Activated effector memory CD4-positive, alpha-beta T cell treated with anti-CD3 and anti-CD28 coated beads, Interleukin-2, amount 50 U/mL, for 16 hours (primary cell): ENCODE data around the gene CACNA1A.

Experiments used
- DNase-seq: peaks from one replicate; pipeline ENCODE4 v3.0.0-alpha.2; 2020

Gene CACNA1A

DNA sequence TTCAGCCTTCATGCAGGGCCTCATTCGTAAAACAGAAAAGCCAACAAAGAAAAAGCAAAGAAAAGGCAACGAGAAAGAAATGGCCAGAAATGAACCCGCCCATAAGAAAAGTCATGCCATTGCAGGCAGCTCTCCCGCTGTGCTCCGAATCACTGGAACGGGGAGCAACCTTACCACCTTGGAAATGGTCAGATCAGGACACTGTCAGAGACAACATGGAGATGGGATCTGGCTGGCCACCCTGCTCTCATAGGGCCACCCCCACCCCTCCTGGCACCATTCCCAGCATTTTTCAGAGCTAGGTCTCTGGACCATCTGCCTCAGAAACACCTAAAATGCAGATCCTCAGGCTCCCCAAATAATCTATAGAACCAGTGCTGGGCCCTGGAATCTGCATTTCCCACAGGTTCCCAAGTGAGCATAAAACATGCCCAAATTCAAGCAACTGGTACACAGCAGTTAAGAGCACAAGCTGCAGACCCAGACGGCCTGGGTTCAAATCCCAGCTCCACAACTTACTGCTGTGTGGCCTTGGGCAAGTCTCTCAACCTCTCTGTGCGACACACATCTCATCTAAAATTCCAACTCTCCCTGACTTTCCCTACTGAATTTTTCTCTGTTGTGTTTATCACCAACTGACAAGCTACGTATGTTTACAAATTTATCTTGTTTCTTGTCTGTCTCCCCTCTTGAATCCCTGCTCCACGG, 204.5 kb downstream of the CACNA1A start:
- DNase-seq, result no peak

GRCh38 chr19:13300421-13301030, 205.8 kb downstream of the CACNA1A start:
- DNase-seq, result no peak

GRCh38 chr19:13299838-13300237, 206.4 kb downstream of the CACNA1A start:
- DNase-seq, result no peak

DNA sequence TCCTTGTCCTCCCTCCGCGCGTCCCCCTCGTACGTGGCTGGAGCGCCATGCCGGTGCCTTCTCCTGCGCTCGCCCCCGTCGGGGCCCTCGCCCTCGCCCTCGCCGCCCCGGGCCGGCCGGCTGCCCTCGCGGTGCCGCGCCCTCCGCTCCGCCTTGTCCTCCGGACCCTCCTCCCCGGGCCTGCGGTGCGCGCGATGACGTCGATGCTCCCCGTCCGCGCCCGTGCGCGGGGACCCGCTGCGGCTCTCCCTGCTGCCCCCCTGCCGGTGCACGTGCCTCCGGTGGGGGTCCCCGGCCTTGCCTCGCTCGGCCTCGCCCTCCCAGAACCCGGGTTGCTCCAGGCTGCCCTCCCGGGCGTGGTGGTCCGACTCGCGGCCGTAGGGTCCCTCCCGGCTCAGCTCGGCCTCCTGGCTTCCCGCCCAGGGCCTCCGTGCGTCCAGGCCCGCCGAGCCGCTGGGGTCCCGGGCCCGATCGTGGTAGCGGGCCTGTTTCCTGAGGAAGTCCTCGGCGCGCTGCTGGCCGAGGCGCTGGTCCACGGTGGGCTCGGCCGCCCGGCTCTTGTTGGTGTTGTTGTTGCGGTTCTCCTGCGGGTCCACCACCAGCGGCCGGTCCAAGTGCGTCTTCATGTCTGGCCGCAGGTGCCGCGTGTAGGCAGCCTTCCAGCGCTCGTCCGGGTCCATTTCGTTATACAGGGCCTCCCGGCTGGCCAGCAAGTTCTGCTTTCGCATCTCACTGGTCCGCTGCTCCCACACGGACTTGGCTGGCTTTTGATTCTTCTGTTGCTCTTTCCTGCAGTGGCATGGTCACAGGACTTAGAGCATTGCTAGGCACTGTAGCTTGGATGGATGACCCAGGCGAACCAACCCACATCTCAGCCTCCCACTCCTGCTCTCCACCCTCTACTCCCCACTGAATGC, 207.5 kb downstream of the CACNA1A start:
- no peak for DNase-seq

DNA sequence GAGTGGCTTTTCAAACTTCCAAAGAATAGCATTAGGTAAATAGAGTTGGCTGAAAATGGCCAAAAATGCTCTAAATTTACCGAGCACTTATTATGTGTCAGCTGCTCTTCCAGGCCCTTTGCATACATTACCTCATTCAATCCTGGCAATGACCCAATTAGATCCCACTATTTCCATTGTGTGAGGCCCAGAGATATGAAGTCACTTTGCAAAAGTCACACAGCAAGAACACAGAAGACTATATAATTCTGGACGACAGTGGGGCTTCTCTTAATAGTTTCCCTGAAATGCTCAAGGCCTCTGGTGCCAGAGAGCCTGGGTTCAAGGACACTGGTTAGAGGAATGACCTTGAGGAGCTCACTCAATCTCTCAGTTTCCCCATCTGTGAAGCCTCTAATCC, 209.3 kb downstream of the CACNA1A start:
- DNase-seq, result no peak

- no peak for DNase-seq
Measured at GRCh38 chr19:13294812-13295567, 211.3 kb downstream of the CACNA1A start.

GRCh38 chr19:13291913-13292312, 214.4 kb downstream of the CACNA1A start:
- DNase-seq, result no peak

GRCh38 chr19:13290741-13291140, 215.5 kb downstream of the CACNA1A start:
- no peak for DNase-seq

- DNase-seq, result no peak
Measured at GRCh38 chr19:13289295-13289694, 217.0 kb downstream of the CACNA1A start.

GRCh38 chr19:13286195-13286985, 219.9 kb downstream of the CACNA1A start:
- DNase-seq, result no peak

DNA sequence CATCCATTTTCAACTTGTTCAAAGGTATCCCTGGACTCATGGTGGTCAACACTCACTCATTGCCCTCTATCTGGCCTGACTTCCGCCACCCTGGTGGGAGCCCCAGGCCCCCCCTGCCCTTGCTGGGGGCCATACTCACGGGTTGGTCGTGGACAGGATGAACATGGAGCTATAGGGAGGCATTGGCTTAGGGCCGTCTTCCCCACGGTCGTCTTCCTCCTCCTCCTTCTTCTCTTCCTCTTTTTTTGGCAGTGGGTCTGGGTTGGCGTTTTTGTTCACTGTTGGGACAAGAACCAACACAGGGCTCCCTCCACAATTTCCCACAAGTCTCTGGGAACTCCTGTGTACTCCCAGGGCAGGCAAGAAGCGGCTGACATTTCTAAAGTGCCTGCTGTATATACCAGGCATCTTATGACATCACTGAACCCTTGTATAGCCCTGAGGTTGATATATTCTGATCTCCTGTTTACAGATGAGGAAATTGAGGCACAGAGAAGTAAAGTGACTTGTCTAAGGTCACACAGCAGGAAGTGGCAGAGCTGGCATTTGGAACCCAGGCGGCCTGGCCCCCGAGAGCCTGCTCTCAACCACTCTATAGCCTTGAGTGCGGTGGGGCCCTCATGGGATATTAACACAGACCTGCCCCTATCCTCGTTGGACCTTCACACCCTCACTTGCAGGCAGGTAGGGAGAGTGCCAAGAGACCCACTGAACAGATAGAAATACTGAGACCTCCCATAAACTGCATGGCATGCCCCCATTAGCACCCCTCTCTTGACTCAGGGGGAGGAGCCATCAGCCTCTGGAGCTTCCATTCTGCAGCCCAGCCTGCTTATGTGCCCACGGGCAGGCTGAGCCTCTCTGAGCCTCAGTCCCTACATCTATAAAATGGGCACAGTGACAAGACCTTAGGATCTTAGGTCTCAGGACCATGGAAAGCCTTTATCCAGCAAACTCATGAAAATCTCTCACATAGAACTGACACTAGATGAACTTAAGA, 221.1 kb downstream of the CACNA1A start:
- no peak for DNase-seq

GRCh38 chr19:13283871-13284270, 222.4 kb downstream of the CACNA1A start:
- DNase-seq, result no peak

- DNase-seq, result no peak
Measured at GRCh38 chr19:13282486-13283065, 223.7 kb downstream of the CACNA1A start.

DNA sequence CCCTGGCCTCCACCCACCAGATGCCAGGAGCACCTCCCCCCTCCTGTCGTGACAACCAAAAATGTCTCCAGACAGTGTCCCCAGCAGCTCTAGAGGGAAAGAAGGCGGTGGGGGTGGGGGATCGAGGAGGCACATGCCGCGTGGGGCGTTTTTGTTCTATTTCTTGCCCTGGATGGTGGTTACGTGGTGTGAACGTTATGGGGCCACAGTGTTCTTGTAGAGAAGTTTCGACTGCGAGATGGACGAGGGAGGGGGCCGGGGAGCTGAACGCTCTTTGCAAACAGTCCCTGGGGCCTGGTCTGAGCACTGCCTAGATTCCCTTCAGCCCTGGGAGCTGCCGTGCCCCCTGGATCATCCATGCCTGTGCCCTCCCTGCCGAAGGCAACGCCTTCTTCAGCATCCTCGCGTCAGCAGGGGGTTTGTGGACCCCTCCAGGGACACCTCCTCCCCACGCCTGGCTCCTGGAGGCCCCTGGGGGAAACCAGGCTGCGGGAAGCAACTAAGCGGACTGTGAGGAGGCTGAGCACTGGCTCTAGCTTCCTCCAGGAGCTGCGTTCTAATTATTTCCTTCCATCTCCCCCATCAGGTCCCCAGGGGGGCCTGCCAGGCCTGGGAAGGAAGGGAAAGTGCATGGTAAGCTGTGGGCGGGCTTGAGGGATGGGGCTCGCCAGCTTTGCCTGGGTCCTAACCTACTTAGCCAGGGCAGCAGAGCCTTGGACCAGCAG, 224.6 kb downstream of the CACNA1A start:
- DNase-seq, result peak; percentile 46

DNA sequence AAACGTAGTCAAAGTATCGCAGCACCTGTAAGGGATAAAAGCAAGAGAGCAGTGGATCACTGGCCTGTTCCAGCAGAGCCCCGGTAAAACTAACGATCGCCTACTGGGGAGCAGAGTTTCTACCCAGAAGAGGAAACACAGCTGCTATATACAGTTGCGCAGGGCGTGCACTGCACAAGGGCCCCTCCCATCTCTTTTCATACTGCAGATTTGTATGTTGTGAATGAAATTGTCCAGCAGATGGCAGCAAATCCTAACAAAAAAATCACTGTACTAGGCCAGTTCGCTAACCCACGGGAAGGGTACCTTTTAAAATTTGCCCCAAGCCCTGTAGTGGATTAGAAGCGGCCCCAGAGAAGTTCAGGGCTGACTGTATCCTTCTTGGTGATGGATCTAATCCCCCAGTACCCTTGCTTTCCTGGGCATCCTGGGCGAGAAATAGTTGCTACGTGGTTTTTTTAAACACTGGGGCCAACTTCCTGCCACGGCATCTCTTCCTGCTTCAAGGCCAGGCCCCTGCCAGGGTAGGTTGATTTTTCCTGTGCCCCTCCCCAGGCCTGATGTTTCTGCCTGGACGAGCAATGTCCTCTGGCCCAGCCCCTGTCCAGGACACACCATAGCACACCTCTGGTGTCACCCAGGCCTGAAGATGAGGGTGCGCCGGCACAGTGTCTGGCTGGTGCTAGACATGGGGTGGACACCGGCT, 229.0 kb downstream of the CACNA1A start:
- peak; percentile 76 for DNase-seq

- DNase-seq, result peak; percentile 71
Measured at GRCh38 chr19:13275016-13275722, 231.1 kb downstream of the CACNA1A start.

DNA sequence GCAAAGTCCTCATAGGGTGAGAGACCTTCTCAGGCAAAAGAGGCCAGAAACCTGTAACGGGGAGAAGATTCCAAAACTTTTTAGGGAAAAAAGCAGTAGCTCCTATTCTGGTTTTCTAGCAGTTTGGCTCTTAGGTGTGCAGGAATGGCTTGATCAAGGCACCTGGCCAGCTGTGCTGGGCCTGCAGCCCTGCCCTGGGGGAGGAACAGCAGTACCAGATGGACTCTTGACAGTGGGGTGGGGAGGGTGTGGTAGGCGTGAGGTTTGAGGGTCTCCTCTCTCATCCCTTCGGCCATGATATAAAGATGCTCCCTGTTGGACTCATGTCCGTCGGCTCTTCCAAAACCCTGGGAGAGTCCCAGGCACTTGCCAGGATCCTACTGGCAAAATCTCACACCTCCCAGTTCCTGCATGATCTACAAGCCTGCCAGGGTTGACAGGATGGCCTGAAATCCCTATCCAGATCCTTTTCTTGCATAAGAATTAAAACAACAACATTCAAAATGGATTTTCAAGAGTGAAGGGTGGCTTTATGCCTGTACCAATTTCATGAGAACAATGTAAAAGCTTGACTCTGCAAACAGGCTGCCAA, 235.7 kb downstream of the CACNA1A start:
- DNase-seq, result no peak

DNA sequence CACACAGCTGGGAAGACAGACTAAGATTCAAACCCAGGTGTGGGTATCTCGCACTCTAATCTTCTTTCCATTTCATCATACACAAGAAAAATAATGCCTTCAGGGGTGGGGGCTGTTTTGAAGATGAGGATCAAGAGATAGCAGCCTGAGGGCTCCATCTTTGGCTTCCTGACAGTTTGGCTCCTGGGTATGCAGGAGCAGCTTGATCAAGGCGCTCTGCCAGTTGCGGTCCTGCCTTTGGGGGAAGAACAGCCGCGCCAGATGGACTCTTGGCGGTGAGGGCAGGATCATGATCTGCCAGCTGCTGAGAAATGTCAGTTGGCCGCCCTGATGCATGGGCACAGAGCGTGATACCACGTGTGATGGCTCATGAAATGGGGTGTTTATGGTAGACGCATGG, 236.9 kb downstream of the CACNA1A start:
- DNase-seq, result no peak
